SHP77 treated with DMSO at 0.1 percent for 48 hours (cell line): ENCODE results near the gene PHF13.
A peak's percentile ranks its signal among the peaks of the same experiment; 100 is the strongest.

Experiments used
- DNase-seq: peaks from one replicate; lab custom pipeline; 2025; lab: John Stamatoyannopoulos, UW

Gene PHF13

DNA sequence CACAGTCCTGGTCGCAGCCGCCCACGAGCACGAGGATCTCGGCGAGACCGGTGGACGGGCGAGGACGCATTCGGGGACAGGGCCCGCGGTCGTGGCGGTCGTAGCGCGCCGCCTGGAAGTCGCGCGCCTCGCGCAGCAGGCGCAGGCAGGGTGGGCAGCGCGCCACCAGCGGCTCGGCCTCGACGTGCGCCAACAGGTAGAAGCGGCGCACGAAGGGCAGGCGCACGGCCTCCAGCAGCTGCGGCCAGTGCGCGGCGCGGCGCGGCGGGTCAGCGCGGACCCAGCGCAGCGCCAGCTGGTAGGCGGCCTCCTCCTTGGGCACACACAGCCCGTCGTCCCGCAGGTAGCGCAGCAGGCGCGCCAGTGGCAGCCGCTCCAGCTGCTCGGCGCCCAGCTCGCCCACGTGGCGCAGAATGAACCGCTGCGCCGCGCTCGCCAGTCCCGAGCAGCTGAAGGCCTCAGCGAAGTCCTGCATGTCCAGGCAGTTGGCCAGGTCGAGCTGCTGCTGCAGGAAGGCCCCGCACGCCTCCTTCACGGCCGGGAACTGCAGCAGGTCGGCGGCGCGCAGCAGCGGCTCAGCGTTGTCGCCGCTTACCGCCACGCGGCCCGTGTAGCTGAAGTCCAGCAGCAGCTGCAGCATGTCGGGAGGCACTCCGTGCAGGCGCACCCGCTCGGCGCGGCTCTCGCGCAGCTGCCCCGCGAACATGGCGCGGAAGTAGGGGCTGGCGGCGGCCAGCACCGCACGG lies 11.4 kb upstream of the PHF13 start:
- no peak for DNase-seq

DNA sequence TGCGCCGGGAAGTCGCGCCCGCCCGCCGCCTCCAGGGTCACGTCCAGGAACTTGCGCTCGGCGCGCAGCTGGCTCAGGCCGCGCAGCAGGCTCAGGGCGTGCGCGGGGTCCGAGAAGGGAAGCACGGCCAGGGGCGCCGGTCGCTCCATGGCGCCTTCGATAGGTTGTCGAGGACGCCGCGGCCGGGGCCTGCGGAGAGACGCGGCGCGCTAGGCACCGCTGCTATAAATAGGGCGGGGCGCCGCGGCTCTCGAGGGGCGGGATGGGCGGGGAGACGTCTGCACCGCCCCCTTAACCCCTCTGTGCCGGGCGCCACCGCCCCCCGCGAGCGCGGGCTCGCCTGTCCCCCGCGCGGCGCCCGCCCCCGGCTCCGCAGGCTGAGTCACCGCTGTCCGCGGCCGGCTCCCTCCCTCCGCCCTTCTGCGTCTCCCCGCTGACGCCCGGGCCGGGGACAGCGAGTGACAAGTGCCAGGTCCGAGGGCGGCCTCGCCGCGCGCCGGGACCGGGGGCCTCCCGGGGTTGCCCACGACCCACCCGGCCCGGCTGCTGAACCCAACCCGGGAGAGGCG lies 10.8 kb upstream of the PHF13 start, which contains the start of gene KLHL21:
Gene KLHL21, minus strand, starts transcription at position 201 of the 569 bp plus-strand sequence. Its CDS starts 52 bp downstream, at position 149.
- peak; percentile 58 for DNase-seq

DNA sequence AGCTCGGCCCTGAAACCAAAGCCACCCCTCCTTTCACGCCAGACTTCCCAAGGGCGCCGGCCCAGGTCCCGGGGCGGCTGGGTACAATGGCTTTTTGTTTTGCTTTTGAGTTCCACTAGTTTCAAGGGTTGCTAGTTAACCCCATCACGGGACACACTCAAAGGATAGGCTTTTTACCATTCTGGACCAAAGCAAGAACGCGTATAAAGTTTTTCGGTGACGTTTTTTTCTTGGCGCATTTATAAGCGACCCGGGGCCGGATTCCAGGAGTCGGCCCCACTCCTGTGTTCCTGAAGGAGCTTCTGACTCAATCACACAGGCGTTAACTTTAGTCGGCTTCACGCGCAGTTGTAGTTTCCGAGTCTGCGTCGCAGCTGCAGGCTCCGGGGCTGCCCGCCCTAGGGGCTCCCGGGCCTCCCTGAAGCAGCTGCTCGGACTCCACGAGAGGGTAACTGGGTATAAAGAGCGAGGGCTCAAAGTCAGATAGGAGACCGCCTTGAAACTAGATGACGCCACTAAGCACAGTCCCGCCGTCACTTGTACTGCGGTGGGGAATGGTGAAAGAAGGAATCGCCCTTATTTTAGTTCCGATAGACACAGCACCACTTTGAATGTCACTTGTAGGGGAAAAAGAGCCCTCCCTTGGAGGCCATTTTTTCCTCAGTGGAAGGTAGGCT lies 10.2 kb upstream of the PHF13 start:
- DNase-seq: no peak

DNA sequence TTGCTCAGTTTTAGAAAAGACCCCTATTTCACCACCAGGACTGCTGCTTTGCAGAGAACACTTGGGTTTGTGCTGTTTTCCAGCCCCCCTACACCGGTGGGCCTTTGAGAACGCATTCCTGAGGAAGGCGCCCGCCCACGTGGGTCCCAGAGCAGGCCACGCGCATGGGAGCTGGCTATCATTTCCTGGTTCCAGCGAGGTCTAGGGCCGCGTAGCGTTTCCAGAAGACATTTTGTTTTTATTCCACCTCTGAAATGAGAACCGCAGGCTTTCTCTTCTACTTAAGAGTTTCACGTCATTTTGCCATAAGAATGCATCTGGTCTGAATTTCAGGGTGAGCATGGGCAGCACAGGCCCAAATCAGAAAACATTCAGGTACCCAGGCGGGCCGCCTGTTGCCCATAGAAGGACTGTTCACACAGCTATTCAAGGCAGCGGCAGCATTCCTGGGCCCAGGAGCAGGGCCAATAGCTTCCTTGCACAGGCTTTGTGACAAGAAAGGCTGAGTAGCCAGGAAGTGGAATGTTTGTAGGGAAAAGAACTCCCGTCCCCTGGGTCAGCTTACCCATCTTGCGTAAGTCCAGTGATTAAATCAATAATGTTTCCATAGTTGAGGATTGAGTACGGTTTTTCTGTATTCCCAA lies 9.5 kb upstream of the PHF13 start:
- no peak for DNase-seq

DNA sequence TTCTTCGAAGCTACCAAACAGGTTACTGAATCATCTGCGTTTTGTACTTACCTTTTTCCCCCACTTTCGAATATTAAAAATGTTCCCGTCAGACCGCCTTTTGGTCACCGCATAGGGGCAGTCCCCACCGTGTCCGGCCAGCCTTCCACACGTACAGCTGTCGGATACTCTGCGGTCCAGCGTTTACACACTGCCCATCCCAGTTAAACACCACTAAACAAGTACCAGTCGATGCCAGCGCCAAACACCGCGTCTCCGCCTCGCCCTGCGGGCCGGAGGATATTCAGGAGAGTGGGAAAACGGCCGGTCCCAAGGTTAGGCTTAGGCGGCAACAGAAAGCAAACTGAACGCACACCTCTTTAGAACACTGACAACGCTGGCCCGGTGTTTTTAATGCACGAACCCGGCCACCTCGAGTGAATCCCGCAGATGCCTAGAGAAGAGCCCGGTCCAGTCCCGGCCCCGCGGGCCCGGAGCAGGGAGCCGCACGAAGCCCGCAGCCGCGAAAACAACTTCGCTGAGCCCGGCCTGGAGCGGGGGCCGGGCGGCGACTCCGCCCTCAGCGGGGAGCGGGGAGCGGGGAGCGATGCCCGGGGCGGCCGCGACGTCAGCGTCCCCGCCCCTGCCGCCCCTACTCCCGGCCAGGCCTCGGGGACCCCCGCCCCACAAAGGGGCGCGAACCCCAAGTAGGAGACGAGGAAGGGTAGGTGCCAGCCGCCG lies 730 bp upstream of the PHF13 start:
- DNase-seq: no peak

DNA sequence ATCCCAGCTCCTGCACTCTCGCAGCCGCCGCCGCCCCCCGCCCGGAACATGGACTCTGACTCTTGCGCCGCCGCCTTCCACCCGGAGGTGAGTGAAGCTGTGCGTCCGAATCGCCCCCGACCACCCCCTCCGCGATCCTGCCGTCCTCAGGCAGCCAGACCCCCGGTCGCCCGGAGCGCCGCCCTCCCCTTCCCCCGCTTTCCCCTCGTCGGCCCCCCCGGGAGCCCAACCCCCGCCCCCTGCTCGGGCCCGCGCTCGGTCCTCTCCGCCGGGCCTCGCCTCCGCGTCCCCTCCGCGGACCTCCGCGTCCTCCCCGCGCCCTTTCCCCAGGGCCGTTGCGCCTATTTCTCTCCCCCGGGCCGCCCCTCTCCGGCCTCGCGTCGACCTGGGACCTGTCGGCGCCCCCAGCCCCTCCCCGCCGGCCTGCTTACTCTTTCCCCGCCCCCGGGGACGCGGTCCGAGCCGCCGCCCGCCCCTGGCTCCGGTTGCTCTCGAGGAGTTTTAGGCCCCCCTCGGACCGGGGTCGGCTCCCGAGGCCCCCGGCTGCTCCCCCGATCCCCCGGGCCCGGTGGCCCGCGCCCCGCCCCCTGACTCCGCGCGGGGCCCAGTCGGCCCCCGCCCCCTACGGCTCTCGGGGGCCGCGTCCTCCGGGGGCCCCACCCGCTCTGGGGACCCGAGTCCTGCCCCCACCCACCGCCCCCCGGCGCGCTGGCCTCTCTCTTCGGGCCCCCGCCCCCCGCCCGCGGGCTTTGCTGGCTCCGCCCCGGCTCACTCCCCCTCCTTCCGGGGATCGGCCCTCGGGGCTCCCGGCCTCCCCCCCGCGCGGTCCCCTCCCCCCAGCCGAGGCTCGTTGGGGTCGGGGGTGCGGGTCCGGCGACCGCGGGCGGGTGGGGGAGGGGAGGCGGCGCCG lies 743 bp downstream of the PHF13 start:
- no peak for DNase-seq

DNA sequence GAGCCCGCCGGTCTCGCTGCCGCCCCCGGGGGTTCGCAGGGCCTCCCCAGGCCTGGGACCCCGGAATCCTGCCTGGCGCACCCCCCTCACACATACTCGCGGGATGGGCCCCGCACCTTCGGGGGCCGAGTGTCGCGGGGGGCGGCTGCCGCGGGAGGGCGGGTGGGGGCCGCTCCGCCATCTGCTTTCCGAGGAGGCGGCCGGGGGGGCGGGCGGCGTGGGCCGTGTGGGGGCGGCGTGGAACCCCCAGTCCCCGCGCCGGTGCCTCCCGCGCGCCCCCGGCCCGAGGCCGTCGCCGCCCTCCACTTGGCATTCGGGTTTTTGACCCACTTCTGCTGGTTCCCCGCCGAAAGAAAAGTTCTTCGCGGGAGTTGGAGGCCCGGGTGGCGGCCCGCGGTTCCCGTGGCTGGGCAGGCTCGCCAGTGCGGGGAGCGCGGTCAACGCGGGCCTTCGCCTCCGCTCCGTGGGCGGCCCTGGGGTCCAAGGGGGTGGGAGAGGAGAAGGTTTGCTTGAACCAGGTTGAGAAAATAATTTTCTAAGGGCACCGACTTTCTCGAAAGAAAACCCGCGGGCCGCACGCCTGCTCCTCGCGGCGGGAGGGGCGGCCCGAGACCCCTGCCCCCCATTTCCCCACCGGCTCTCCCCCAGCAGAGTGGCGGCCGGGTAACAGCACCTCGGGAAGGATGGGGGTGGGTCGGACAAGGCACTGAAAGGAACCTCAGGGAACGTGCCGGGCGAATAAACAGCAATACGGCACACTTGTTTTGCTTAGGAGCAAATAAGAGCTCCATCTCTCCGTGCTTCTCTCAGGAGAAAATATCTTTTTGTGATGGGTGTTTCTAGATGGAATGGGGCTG lies 1.6 kb downstream of the PHF13 start:
- DNase-seq: no peak

DNA sequence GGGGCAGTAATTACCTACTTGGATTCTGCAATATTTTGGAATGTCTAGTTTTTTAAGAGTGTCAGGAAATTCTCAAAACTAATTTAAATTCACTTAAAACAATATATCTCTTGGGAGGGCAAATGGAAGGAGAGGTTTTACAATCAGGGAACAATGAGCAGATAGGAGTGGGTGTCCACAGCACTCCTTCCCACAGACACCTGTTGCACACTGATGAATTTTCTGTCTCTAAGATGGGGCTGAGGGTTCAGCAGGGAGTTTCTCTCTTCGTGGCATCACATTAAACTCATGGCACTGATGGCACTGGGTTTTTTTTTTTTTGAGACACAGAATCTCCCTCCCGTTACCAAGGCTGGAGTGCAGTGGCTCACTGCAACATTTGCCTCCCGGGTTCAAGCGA lies 5.5 kb downstream of the PHF13 start:
- no peak for DNase-seq

DNA sequence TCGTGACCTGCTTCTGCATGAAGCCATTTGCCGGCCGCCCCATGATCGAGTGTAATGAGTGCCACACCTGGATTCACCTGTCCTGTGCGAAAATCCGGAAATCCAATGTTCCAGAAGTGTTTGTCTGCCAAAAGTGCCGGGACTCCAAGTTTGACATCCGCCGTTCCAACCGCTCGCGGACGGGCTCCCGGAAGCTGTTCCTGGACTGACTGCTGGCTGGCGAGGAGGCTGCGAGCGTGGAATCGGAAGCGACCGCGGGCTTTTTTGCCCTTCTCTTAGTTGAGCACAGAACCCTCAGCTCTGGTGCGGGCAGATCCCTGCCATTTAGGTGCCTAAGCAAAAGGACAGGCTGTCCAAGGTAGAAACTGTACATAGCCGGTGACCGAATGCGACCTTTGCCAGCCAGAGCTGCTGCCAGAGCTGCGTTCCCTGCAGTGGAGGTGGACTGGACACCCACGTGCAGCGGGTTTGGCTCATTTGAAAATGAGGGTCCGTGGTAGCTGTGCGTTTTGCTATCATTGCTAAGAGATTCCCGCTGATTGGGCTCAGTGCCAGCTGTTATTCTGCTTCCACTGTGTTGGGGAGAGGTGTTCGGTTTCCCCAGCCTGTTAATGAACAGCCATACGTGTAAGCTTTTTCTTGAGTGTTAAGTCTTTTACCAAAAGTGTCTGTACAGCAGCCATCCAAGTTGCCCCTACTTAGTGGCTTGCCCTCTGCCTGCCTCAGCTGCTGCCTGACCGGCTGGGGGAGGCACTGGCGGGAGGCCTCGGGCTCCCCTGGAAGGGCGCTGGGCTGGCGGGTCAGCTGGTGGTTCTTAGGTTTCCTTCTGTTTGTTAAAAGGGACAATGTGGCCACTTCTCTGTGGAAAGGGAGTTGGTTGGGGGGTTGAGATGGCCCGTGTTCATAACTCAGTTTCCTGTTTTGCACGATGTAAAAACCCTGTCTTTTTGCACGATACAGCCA lies 8.2 kb downstream of the PHF13 start:
- DNase-seq: no peak

DNA sequence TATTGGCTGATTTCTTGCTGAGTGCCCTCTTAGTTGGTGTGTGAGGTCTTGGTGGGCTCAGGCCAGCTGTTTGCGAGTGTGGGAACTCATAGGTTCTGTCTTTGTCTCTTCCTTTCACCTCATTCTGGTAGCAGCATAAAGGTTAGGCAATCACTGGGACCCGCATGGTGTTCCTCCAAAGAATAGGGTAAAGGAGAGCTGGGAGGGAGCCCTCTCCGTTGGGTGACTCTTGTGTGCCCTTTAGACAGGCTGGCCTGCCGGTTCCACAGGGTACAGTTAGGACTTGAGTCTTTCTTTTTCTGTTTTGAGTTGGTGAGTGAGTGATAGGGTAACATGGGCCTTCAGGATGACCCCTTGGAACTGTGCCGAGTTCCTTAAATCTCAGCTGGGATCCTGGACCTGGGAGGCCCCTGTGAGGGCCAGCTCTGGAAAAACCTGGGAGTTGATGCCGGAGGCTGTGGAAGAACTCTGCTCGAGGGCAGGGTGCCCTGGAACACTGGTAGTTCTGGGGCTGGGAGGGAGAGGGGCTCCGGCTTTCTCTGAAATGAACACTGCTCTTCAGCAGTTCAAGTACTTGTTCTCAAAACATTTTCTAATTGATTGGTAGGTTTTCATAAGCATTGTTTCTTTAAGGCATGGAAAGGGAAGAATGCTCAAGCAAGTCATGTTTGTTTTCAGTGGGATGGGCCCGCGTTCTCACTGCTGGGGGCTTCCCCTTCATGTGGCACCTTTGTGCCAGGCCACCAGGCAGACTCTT lies 9.0 kb downstream of the PHF13 start:
- DNase-seq: no peak

DNA sequence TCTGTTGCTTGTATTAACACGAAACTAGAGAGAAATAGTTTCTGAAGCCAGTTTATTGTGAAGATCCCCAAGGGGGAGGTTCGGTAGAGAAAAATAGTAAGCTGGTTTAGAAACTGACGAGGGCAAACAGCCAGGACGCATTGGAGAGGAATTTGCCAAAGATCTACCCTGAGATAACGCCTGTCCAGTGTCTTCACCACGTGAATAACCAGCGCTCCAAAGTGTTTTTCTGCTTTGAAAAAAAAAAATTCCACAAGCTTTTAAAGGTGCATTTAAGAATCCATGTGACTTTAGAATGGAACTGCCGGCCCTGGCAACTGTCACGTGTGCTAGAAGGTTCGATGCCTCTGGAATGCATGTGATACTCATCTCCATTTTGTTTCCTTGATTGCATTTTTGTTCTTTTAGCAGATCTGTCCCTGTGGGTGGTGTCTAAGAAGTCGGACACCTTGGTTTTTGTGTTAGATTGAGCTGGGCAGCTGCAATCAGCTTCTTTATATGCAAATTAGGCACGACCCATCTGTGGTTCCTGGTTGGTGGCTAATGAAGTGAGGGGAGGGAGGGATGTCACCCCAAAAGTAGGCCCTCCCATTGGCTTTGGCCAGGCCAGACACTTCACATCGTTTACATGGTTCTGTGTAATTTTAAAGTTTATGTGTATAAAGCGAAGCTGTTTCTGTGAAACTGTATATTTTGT lies 9.9 kb downstream of the PHF13 start:
- no peak for DNase-seq

DNA sequence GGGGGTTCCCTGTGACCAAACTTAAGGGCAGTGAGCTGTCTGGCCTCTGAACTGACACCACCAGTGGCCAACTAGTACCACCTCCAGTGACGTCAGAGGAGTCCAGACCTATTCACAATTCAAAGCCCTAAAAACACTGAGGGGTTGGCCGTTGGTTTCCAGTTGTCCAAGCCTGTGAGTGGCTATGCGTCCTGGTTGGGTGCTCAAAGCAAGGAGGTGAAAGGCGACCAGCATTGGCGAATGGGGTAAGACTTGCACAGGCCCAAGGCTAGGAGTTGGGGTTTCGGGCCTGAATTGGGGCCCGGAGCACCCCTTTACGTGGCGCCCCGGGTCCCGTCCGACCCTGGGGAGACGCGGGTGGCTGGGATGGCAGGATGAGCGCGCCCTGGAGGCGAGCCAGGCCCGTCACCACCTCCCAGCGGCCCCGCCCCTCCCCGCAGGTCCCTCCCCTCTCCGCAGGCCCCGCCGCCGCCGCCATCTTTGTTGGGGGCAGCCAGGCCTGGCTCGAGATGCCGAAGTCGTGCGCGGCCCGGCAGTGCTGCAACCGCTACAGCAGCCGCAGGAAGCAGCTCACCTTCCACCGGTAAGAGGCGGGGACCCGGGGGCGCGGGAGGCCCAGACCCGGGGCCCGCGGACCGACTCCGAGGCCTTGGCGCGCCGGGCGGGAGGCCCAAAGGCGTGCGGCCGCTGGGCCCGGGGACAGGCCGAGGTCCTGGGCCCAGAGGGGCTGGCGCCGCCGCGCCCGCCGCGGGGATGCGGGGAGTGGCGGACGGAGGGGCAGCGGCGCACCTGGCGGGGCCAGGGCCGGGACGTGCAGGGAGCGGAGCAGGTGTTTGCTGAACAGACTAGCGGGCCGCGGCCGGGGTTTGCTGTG lies 11.4 kb downstream of the PHF13 start, which contains the start of gene THAP3:
Gene THAP3, plus strand, starts transcription at position 159 of the 874 bp plus-strand sequence. Its CDS starts 351 bp downstream, at position 510.
- DNase-seq: peak; percentile 30

DNA sequence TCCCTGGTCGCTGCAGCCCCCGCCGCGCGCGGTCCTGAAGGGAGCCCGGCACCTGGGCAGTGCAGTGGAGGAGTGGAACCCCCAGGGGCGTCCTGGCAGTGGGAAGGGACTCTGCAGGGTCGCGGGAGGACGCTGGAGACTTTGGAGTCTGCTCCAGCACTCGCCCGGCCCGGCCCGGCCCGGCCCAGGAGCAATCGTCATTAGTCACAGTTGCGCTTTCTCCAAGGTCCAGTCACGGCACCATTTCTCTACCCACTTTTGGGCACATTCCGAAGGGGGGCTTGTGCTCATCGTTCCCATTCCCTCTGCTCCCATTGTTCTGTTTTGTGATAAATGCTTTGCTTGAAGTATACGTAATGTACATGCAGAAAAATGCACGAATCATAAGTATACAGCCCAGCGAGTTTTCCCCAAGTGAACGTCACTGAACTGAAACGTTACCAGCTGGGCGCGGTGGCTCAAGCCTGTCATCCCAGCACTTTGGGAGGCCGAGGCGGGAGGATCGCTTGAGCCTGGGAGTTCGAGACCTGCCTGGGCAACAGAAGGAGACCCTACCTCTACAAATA lies 12.1 kb downstream of the PHF13 start:
- no peak for DNase-seq

DNA sequence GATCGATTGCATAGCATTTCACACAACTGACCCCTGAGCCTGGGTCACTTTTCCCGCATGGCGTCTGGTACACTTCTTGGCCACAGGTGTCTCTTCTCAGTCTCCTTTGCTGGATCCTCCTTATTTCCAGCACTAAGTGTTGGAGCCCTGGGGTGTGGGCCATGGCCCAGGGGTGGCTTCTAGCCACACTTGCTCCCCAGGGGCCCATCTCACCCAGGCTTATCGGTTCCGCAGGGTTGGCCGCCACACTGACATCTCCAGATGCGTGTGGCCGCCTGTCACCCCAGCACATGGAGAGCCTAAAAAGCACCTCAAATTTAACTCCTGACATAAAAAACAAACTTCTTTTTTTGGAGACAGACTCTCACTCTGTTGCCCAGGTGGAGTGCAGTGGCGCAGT lies 13.5 kb downstream of the PHF13 start:
- DNase-seq: no peak

DNA sequence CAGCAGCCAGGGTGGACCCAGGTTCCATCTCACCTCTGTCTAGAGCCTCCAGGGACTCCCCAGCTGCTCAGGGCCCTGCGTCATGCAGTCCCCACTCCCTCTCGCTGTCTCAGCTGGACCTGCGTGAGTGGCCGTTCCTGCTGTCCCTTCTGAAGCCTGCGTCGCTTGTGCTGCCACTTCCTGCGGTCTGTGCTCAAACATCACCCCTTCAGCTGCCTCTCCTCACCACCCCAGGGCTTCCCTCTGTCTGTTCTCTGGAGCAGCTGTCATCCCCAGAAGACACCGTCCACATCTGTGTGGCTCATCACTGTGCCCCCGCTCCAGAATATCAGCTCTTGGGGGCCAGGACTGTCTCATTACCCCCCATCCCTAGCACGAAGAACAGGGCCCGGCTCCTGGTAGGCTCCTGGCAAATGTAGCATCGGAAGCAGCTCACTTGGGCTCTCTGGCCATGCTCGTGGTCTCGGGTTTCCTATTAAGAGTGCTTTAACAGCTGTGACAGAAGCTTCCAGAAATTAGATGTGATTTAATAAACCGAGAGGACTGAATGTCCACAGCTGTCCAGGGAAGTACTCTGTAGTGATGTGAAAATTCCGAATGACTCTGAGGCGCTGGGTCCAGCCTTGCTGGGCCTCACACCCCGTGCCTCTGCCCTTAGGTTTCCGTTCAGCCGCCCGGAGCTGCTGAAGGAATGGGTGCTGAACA lies 14.5 kb downstream of the PHF13 start:
- DNase-seq: no peak
